Inferior parietal cortex (tissue), 1 donor: Measurements from ENCODE around the gene BANP.
"Not testable (repeated sequence)": the region's sequence is repeated elsewhere in the genome, so short reads cannot be mapped to it uniquely, and the experiment has no call there.

ENCODE experiments used
- DNase-seq: peaks from one replicate; pipeline ENCODE4 v3.0.0-alpha.2; 2016; ENCODE audit errors: extremely low spot score

The BANP gene

GRCh38 chr16:88086571-88087516 is 135.6 kb downstream of the BANP start:
- no peak for DNase-seq

- no peak for DNase-seq
These were observed 136.3 kb downstream of the BANP start for GRCh38 chr16:88087517-88087877.

- no peak for DNase-seq
These were observed 136.9 kb downstream of the BANP start for GRCh38 chr16:88088161-88088581.

- not testable (repeated sequence) for DNase-seq
These were observed 137.4 kb downstream of the BANP start for GRCh38 chr16:88088611-88089010.

- not testable (repeated sequence) for DNase-seq
These were observed 137.8 kb downstream of the BANP start for GRCh38 chr16:88089071-88089470.

- peak; percentile 50 for DNase-seq
These were observed 138.6 kb downstream of the BANP start for GRCh38 chr16:88089632-88090376.

- not testable (repeated sequence) for DNase-seq
These were observed 139.3 kb downstream of the BANP start for GRCh38 chr16:88090377-88091175.

GRCh38 chr16:88091221-88091971 is 140.2 kb downstream of the BANP start:
- DNase-seq, result not testable (repeated sequence)

- not testable (repeated sequence) for DNase-seq
These were observed 140.7 kb downstream of the BANP start for GRCh38 chr16:88091972-88092302.

- not testable (repeated sequence) for DNase-seq
These were observed 141.7 kb downstream of the BANP start for GRCh38 chr16:88092791-88093555.

GRCh38 chr16:88093556-88094252 is 142.5 kb downstream of the BANP start:
- DNase-seq, result not testable (repeated sequence)

- not testable (repeated sequence) for DNase-seq
These were observed 143.0 kb downstream of the BANP start for GRCh38 chr16:88094253-88094575.

GRCh38 chr16:88094900-88095299 is 143.7 kb downstream of the BANP start:
- not testable (repeated sequence) for DNase-seq

GRCh38 chr16:88096659-88097058 is 145.4 kb downstream of the BANP start:
- not testable (repeated sequence) for DNase-seq

- DNase-seq, result not testable (repeated sequence)
These were observed 147.7 kb downstream of the BANP start for GRCh38 chr16:88098731-88099562.

GRCh38 chr16:88099563-88099890 is 148.3 kb downstream of the BANP start:
- no peak for DNase-seq

GRCh38 chr16:88099956-88100355 is 148.7 kb downstream of the BANP start:
- DNase-seq, result not testable (repeated sequence)

GRCh38 chr16:88100801-88101622 is 149.8 kb downstream of the BANP start:
- not testable (repeated sequence) for DNase-seq
